Measurements from ENCODE around the gene CTNNB1. TPM values are rescaled to one million over a fixed set of nuclear protein-coding genes. Genes with fewer than 3 reads are reported as not detected.

The CTNNB1 gene
- total and polyA plus RNA-seq, 2 of the 13 experiments (the other 11 are each of a cell fraction or from before 2014, with no cell fraction given), result 398 to 489 TPM

DNA sequence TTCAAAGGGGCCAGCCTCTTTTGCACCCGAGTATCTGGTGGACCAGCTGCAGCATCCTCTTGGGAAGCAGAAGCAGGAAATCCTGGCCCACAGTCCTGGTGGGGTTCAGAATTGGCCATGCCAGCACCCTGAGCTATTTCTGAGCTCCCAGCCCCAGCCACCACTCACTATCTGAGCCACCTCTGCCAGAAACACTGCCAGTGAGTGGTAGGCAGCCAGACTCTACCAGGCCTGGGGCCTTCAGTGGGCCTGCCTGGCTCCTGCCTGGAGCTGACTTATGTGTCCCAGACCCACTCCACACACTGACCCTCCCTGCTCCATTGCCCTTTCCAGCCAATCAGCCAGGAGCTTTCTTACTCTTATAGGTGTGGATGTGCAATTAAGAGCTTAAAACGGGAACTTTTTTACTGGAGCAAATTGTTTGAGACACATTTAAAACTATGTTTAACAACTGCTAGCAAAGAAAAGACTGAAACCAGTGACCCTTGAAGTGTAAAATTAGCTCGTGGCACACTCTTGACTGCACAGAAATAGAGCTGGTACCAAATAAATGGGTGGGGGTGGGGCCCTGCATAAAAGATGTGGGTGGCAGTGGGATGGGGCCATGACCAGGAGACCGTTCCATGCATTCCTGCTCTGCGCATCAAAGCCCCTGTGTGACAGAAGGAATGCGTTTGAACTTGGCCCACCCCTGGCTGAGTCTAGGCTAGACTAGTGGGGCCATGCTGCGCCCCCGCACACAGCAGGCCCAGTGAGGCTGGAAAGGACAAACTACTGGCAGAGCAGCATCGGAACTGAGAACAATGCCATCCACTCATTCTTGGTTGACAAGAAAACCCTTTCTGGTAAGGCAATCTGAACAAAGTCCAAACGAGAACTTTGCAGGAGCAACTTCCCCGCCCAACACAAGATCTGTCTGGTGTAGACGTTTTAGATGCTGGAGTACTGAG lies 48.0 kb downstream of the CTNNB1 start (continued):
- TF ChIP-seq, protein P1, sequence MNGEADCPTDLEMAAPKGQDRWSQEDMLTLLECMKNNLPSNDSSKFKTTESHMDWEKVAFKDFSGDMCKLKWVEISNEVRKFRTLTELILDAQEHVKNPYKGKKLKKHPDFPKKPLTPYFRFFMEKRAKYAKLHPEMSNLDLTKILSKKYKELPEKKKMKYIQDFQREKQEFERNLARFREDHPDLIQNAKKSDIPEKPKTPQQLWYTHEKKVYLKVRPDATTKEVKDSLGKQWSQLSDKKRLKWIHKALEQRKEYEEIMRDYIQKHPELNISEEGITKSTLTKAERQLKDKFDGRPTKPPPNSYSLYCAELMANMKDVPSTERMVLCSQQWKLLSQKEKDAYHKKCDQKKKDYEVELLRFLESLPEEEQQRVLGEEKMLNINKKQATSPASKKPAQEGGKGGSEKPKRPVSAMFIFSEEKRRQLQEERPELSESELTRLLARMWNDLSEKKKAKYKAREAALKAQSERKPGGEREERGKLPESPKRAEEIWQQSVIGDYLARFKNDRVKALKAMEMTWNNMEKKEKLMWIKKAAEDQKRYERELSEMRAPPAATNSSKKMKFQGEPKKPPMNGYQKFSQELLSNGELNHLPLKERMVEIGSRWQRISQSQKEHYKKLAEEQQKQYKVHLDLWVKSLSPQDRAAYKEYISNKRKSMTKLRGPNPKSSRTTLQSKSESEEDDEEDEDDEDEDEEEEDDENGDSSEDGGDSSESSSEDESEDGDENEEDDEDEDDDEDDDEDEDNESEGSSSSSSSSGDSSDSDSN (CRISPR knock-in tag; IDR thresholded peaks at IDR 0.05), result no peak
- TF ChIP-seq, protein P2, sequence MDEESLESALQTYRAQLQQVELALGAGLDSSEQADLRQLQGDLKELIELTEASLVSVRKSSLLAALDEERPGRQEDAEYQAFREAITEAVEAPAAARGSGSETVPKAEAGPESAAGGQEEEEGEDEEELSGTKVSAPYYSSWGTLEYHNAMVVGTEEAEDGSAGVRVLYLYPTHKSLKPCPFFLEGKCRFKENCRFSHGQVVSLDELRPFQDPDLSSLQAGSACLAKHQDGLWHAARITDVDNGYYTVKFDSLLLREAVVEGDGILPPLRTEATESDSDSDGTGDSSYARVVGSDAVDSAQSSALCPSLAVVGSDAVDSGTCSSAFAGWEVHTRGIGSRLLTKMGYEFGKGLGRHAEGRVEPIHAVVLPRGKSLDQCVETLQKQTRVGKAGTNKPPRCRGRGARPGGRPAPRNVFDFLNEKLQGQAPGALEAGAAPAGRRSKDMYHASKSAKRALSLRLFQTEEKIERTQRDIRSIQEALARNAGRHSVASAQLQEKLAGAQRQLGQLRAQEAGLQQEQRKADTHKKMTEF (CRISPR knock-in tag; IDR thresholded peaks at IDR 0.05), result peak; percentile 43; the same call in 1 of the 2 replicates
- TF ChIP-seq ZFP36L1 (CRISPR knock-in tag; IDR thresholded peaks at IDR 0.05), result no peak
- no peak for TF ChIP-seq CENPT (CRISPR knock-in tag; IDR thresholded peaks at IDR 0.05; ENCODE audit: low read depth)
- TF ChIP-seq CBFB (CRISPR knock-in tag; IDR thresholded peaks at IDR 0.05), result no peak
- TF ChIP-seq U2AF2 (IDR thresholded peaks at IDR 0.05; ENCODE audit: low read depth, low read length), result no peak
- no peak for TF ChIP-seq ZFP36L2 (CRISPR knock-in tag; IDR thresholded peaks at IDR 0.05)
- TF ChIP-seq RARG (CRISPR knock-in tag; IDR thresholded peaks at IDR 0.05; ENCODE audit: low read depth), result no peak
- no peak for TF ChIP-seq NR3C1 (CRISPR knock-in tag; IDR thresholded peaks at IDR 0.05)
- TF ChIP-seq RFX5 (IDR thresholded peaks at IDR 0.05; ENCODE audit: low read depth, low read length), result no peak
- no peak for TF ChIP-seq ZKSCAN5 (CRISPR knock-in tag; IDR thresholded peaks at IDR 0.05)
- peak; percentile 57; the same call in 1 of the 2 replicates for TF ChIP-seq DMAP1 (CRISPR knock-in tag; IDR thresholded peaks at IDR 0.05)
- TF ChIP-seq, protein P3, sequence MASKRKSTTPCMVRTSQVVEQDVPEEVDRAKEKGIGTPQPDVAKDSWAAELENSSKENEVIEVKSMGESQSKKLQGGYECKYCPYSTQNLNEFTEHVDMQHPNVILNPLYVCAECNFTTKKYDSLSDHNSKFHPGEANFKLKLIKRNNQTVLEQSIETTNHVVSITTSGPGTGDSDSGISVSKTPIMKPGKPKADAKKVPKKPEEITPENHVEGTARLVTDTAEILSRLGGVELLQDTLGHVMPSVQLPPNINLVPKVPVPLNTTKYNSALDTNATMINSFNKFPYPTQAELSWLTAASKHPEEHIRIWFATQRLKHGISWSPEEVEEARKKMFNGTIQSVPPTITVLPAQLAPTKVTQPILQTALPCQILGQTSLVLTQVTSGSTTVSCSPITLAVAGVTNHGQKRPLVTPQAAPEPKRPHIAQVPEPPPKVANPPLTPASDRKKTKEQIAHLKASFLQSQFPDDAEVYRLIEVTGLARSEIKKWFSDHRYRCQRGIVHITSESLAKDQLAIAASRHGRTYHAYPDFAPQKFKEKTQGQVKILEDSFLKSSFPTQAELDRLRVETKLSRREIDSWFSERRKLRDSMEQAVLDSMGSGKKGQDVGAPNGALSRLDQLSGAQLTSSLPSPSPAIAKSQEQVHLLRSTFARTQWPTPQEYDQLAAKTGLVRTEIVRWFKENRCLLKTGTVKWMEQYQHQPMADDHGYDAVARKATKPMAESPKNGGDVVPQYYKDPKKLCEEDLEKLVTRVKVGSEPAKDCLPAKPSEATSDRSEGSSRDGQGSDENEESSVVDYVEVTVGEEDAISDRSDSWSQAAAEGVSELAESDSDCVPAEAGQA (IDR thresholded peaks at IDR 0.05; ENCODE audit: low read depth), result no peak
- TF ChIP-seq, protein P3 (CRISPR knock-in tag; IDR thresholded peaks at IDR 0.05; ENCODE audit: borderline replicate concordance), result no peak

All from HepG2 (cell line).